GM19397 (cell line): ENCODE measurements around the gene ABHD16A.

Source experiments
- ATAC-seq: cut with Tn5 transposase; IDR thresholded peaks from one replicate; pipeline ENCODE4 v1.9.1; 2021; ENCODE audit warnings: mild to moderate bottlenecking, moderate library complexity; ENCODE audit not compliant: unreplicated experiment

The ABHD16A gene

DNA sequence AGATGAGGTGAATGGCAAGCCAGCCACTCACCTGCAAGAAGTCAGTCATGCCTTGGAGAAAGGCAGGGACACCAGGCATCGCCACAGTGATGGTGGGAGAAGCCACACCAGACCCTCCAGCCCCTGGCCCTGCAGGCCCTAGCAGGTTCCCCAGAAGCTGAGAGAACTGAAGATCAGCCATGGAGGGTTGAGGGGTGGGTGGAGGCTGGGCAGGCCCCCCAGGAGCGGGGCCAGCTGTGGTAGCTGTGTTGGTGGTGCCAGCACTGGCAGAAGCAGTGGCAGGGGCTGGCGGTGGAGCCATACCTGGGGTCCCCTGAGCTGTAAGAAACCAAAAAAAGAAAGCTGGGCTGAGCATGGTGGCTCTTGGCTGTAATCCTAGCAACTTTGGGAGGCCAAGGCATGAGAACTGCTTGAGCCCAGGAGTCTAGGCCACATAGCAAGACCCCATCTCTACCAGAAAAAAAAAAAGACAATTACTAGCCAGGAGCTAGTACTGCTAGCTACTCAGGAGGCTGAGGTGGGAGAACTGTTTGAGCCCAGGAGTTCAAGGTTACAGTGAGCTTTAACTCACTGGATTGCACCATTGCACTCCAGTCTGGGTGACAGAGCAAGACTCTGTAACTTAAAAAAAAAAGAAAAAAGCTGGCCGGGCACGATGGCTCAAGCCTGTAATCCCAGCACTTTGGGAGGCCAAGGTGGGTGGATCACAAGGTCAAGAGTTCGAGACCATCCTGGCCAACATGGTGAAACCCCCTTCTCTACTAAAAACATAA is 60.1 kb downstream of the ABHD16A start:
- no peak for ATAC-seq

- ATAC-seq: no peak
Measured at GRCh38 chr6:31641370-31641769, 61.8 kb downstream of the ABHD16A start.

- ATAC-seq: no peak
Measured at GRCh38 chr6:31640612-31641011, 62.5 kb downstream of the ABHD16A start.

DNA sequence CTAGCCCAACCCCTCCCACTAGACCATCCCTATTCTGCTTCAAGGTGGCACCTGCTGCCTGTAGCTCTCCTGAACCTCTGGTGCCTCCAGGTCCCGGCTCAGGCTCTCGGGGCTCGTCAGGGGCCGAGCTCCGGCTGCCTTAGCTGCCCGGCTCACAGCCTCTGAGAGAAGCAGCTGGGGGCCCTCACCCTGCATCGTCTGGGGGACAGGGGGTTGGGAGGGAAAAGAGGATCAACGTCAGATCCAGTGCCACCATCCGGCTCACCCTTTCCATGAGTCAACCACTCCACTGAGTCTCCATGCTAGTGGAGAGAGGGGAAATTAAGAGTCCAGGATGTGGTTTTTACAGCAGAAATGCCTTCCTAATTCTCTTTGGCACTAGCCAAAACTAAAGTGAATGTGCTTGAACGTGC is 63.7 kb downstream of the ABHD16A start:
- ATAC-seq: no peak

DNA sequence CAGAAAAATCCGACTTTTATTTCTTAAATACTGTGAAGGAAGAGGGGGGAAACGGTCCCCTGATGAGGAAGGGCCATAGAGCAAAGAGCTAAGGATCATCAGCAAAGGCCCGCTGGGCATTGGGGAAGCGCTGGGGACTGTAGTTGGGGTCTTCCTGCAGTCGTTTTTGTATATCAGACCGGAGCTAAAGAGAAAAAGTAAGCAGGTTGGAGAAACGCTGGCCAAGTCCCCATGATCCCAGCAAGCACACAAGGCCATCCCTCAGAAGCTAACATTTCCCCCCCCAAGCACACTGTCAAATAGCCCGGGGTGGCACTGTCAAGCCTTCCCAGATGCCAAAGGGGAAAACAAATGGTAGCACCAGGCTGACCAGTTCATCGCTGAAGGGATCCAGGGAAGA is 64.1 kb downstream of the ABHD16A start:
- ATAC-seq: no peak
